H9 (cell line): ENCODE data around the gene CXCL10. TPM values are rescaled to one million over a fixed set of nuclear protein-coding genes. Genes with fewer than 3 reads are reported as not detected.

ENCODE experiments used
- DNase-seq: peaks from one replicate; pipeline ENCODE4 v3.0.0-alpha.2; 2017
- H2AFZ ChIP-seq: one replicate; pipeline ENCODE4 v1.6.1; 2013; ENCODE audit warnings: mild to moderate bottlenecking, low read length, control low read depth, moderate library complexity
- H2AK5ac ChIP-seq: 2 replicates; pipeline ENCODE4 v1.6.1; 2013; ENCODE audit warnings: low read length, control low read depth, mixed read lengths; ENCODE audit not compliant: insufficient read length
- H2BK120ac ChIP-seq: one replicate; pipeline ENCODE4 v1.6.1; 2013; ENCODE audit warnings: low read depth, mild to moderate bottlenecking, low read length, control low read depth, inconsistent platforms; ENCODE audit not compliant: poor library complexity, severe bottlenecking
- H2BK12ac ChIP-seq: 2 replicates; pipeline ENCODE4 v1.6.1; 2013; ENCODE audit warnings: low read length, control low read depth, mixed read lengths, low read depth; ENCODE audit not compliant: insufficient read length
- H2BK15ac ChIP-seq: 2 replicates; pipeline ENCODE4 v1.6.1; 2013; ENCODE audit warnings: low read depth, low read length, control low read depth
- H2BK20ac ChIP-seq: one replicate; pipeline ENCODE4 v1.6.1; 2013; ENCODE audit warnings: low read depth, mild to moderate bottlenecking, low read length, control low read depth, inconsistent platforms; ENCODE audit not compliant: poor library complexity, severe bottlenecking
- H2BK5ac ChIP-seq: 2 replicates; pipeline ENCODE4 v1.6.1; 2013; ENCODE audit warnings: low read length, control low read depth, mixed read lengths; ENCODE audit not compliant: insufficient read length
- H3K14ac ChIP-seq: 2 replicates; pipeline ENCODE4 v1.6.1; 2013; ENCODE audit warnings: low read length, control low read depth; ENCODE audit not compliant: insufficient read depth
- H3K18ac ChIP-seq: 2 replicates; pipeline ENCODE4 v1.6.1; 2013; ENCODE audit warnings: low read depth, mild to moderate bottlenecking, mixed read lengths, low read length, control low read depth; ENCODE audit not compliant: insufficient read length
- H3K23ac ChIP-seq: 2 replicates; pipeline ENCODE4 v1.6.1; 2013; ENCODE audit warnings: low read length, control low read depth, mixed read lengths, low read depth; ENCODE audit not compliant: insufficient read length
- H3K23me2 ChIP-seq: 2 replicates; pipeline ENCODE4 v1.6.1; 2013; ENCODE audit warnings: low read depth, mild to moderate bottlenecking, mixed read lengths, low read length, control low read depth; ENCODE audit not compliant: insufficient read length, poor library complexity, severe bottlenecking
- H3K27ac ChIP-seq: 2 replicates; pipeline ENCODE4 v1.5.1; 2013; ENCODE audit warnings: low read length, control low read depth, mixed read lengths, low read depth; ENCODE audit not compliant: insufficient read length
- H3K27me3 ChIP-seq: 2 replicates; pipeline ENCODE4 v1.6.1; 2013; ENCODE audit warnings: low read length, control low read depth, inconsistent platforms; ENCODE audit not compliant: insufficient read depth
- H3K4ac ChIP-seq: 2 replicates; pipeline ENCODE4 v1.6.1; 2013; ENCODE audit warnings: low read depth, mild to moderate bottlenecking, control low read depth, inconsistent platforms, low read length, moderate library complexity
- H3K4me1 ChIP-seq: 2 replicates; pipeline ENCODE4 v1.6.1; 2013; ENCODE audit warnings: low read length, control low read depth, inconsistent platforms; ENCODE audit not compliant: insufficient read depth
- H3K4me2 ChIP-seq: 2 replicates; pipeline ENCODE4 v1.6.1; 2013; ENCODE audit warnings: low read length, control low read depth, mixed read lengths; ENCODE audit not compliant: insufficient read length, insufficient read depth
- H3K56ac ChIP-seq: 2 replicates; pipeline ENCODE4 v1.6.1; 2013; ENCODE audit warnings: low read depth, mild to moderate bottlenecking, mixed read lengths, low read length, control low read depth; ENCODE audit not compliant: insufficient read length
- H3K79me1 ChIP-seq: 2 replicates; pipeline ENCODE4 v1.6.1; 2013; ENCODE audit warnings: low read depth, mild to moderate bottlenecking, moderate library complexity, low read length, control low read depth, inconsistent platforms; ENCODE audit not compliant: insufficient read depth, poor library complexity, severe bottlenecking
- H3K79me2 ChIP-seq: 2 replicates; pipeline ENCODE4 v1.6.1; 2013; ENCODE audit warnings: low read length, control low read depth, inconsistent platforms; ENCODE audit not compliant: insufficient read depth
- H3K9ac ChIP-seq: 2 replicates; pipeline ENCODE4 v1.6.1; 2013; ENCODE audit warnings: low read length, control low read depth, mixed read lengths; ENCODE audit not compliant: insufficient read length; ENCODE audit errors: extremely low read depth
- H3K9me3 ChIP-seq: one replicate; pipeline ENCODE4 v1.6.1; 2013; ENCODE audit warnings: low read depth, low read length, inconsistent platforms; ENCODE audit not compliant: control insufficient read depth
- H3T11ph ChIP-seq: one replicate; pipeline ENCODE4 v1.6.1; 2013; ENCODE audit warnings: mild to moderate bottlenecking, low read length, control low read depth, inconsistent platforms
- H4K20me1 ChIP-seq: one replicate; pipeline ENCODE4 v1.6.1; 2013; ENCODE audit not compliant: control insufficient read depth, insufficient read length, insufficient read depth
- H4K5ac ChIP-seq: 2 replicates; pipeline ENCODE4 v1.6.1; 2013; ENCODE audit warnings: low read depth, mild to moderate bottlenecking, mixed read lengths, low read length, control low read depth; ENCODE audit not compliant: insufficient read length
- H4K8ac ChIP-seq: replicated peaks from 2 replicates; pipeline ENCODE4 v1.6.1; 2013; ENCODE audit warnings: low read length, control low read depth, mixed read lengths, low read depth; ENCODE audit not compliant: insufficient read length
- H4K91ac ChIP-seq: 2 replicates; pipeline ENCODE4 v1.6.1; 2013; ENCODE audit warnings: low read depth, mild to moderate bottlenecking, moderate library complexity, mixed read lengths, low read length, control low read depth; ENCODE audit not compliant: insufficient read length
- H3K27ac Mint-ChIP-seq, 3 experiments: 2 replicates in 2 of 3; 3 replicates in 1 of 3; pipeline ENCODE4 v1.8.0; 2020 to 2021; ENCODE audit warnings: mixed read lengths in 3 of 3, mild to moderate bottlenecking in 1 of 3, moderate library complexity in 1 of 3
- H3K27me3 Mint-ChIP-seq: 2 replicates; pipeline ENCODE4 v1.8.0; 2021; ENCODE audit warnings: low read depth, mild to moderate bottlenecking, moderate library complexity, mixed read lengths
- H3K36me3 Mint-ChIP-seq, 3 experiments: 2 replicates in 2 of 3; 3 replicates in 1 of 3; pipeline ENCODE4 v1.8.0; 2020 to 2021; ENCODE audit warnings: low read depth in 3 of 3, mixed read lengths in 3 of 3; ENCODE audit not compliant: insufficient read depth in 1 of 3
- H3K4me1 Mint-ChIP-seq, 2 experiments: 2 replicates each; pipeline ENCODE4 v1.8.0; 2020; ENCODE audit warnings: mixed read lengths in 2 of 2
- H3K4me3 Mint-ChIP-seq, 2 experiments: 2 replicates in 1 of 2; 3 replicates in 1 of 2; pipeline ENCODE4 v1.8.0; 2020 to 2021; ENCODE audit warnings: mild to moderate bottlenecking in 2 of 2, mixed read lengths in 2 of 2, moderate library complexity in 1 of 2
- H3K9me3 Mint-ChIP-seq, 2 experiments: 2 replicates in 1 of 2; 3 replicates in 1 of 2; pipeline ENCODE4 v1.8.0; 2020; ENCODE audit warnings: mild to moderate bottlenecking in 2 of 2, mixed read lengths in 2 of 2, moderate library complexity in 1 of 2
- CTCF ChIP-seq: fragments of 200-600 bp; sonication (generic); conservative IDR thresholded peaks from 3 replicates; pipeline ENCODE4 v1.8.0; 2021; ENCODE audit warnings: antibody characterized with exemption, mild to moderate bottlenecking
- WGBS: extraction: QIAGEN DNeasy Blood & Tissue Kit; methylation state at CpG from one replicate; pipeline ENCODE4 v1.1.7; 2013; ENCODE audit warnings: missing lambda C conversion rate, low lambda C conversion rate, mixed read lengths; ENCODE audit not compliant: insufficient read length; ENCODE audit errors: extremely low coverage; 5-methylcytosine and 5-hydroxymethylcytosine counted together
- total RNA-seq: library from RNA; stranded (reverse); gene quantifications from 2 replicates; pipeline ENCODE4 v1.2.1, GENCODE V29; 2021

CXCL10 gene
- total RNA-seq, 1 experiment from 2014 or later = not detected

- Histone ChIP-seq H2BK120ac (no peak overlapping the region), H3K4me2 (no peak overlapping the region), H3K27ac (no peak overlapping the region), H3K4ac (no peak overlapping the region), H3K27me3 (no peaks in the 10 kb centered on the region), H3K4me1 (peaks cover under 1% of the 10 kb centered on the region; the same call in 1 of the 2 replicates), H3K79me1 (no peaks in the 10 kb centered on the region), H4K5ac (no peak overlapping the region), H3K79me2 (no peaks in the 10 kb centered on the region), H3K14ac (no peak overlapping the region), H4K8ac (no peak overlapping the region), H2BK12ac (no peak overlapping the region), H3K18ac (no peak overlapping the region), H2BK20ac (no peak overlapping the region), H3K23me2 (no peaks in the 10 kb centered on the region), H2BK5ac (no peak overlapping the region), H2BK15ac (no peak overlapping the region), H2AFZ (no peak overlapping the region), H3K56ac (no peak overlapping the region), H3K23ac (no peak overlapping the region), H2AK5ac (no peak overlapping the region), H3K9me3 (no peaks in the 10 kb centered on the region), H4K91ac (no peak overlapping the region), H3K9ac (no peak overlapping the region), H4K20me1 (no peaks in the 10 kb centered on the region), H3T11ph (no peak overlapping the region)
- Mint-ChIP-seq H3K9me3 (peaks cover 0 to 1% of the 10 kb centered on the region in 2 experiments; a peak in 2 of 5 replicates), H3K27me3 (no peaks in the 10 kb centered on the region), H3K27ac (no peak overlapping the region), H3K36me3 (no peaks in the 10 kb centered on the region), H3K4me1 (peaks cover 12 to 17% of the 10 kb centered on the region in 2 experiments), H3K4me3 (no peak overlapping the region)
- no peak for TF ChIP-seq CTCF
- DNase-seq = no peak
- no CpG with 5 or more reads among the region's 1 CpG for WGBS
Observed at GRCh38 chr4:76061421-76061820, 38.1 kb upstream of the CXCL10 start.
